NCI-H345 (cell line): ENCODE results near the gene SARS1.
A peak's percentile ranks its signal among the peaks of the same experiment; 100 is the strongest.

Source experiments
- DNase-seq: peaks from one replicate; lab custom pipeline; 2025; lab: John Stamatoyannopoulos, UW

The SARS1 gene

DNA sequence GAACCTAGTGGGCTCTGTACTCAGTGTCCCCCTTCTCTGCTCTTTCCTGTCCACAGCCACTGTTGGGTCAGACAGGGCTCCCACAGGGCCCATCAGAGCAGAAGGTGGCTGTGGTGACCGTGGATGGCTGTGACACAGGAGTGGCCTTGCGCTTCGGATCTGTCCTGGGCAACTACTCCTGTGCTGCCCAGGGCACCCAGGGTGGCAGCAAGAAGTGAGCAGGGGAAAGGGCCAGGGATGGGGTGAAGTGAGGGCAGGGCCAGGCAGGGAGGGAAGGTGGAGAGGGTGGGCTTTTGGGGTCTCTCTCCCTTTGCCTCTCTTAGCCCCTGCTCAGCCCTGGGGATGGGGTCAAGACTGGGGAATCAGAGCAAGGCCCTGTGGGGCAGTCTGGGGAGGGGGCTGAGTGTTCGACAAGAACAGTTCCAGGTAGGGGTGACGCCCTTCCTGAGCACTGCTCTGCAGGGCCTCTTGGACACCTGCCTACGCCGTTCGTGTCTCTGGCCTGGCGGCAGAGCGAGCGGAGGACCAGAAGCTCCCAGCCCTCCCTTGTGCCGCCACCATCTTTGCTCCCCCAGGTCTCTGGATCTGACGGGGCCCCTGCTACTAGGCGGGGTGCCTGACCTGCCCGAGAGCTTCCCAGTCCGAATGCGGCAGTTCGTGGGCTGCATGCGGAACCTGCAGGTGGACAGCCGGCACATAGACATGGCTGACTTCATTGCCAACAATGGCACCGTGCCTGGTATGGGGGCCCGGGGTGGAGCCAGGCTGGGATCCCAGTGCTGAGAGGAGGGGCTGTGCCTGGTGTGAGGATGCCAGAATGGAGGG is 48.7 kb downstream of the SARS1 start:
- DNase-seq, result no peak

DNA sequence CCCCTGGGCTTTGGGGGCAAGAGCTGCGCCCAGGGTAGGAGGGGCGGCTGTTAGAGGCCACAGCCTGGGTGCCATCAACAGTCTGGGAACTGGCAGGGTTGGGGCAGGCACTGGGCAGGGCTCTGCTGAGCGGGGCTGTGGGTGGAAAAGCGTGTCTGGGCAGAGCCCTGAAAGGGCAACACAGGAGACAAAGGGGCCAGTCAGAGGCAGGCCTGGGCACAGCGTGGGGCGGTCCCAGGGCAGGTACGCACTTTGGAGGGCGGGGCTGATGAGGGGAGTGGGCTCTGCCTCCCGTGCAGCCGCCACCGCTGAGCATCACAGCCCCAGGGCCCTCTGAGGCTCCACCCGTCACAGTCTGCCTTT is 49.5 kb downstream of the SARS1 start:
- peak; percentile 35 for DNase-seq

DNA sequence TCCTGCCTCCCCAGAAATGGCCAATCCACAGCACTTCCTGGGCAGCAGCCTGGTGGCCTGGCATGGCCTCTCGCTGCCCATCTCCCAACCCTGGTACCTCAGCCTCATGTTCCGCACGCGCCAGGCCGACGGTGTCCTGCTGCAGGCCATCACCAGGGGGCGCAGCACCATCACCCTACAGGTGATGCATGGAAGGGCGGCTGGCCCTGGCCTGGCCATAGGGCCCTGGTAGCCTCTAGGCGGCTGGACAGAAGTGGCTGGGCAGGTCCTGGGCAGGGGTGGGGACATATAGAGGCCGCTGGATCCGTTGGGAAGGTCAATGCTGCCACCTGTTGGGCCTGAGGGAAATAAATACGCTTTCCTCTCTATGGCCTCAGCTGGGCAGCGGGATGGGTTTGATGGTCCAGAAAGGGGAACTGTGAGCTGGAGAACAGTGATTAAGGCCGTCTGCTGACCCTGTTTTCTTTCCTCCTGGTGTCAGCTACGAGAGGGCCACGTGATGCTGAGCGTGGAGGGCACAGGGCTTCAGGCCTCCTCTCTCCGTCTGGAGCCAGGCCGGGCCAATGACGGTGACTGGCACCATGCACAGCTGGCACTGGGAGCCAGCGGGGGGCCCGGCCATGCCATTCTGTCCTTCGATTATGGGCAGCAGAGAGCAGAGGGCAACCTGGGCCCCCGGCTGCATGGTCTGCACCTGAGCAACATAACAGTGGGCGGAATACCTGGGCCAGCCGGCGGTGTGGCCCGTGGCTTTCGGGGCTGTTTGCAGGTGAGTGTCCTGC is 50.1 kb downstream of the SARS1 start:
- DNase-seq, result peak; percentile 44

DNA sequence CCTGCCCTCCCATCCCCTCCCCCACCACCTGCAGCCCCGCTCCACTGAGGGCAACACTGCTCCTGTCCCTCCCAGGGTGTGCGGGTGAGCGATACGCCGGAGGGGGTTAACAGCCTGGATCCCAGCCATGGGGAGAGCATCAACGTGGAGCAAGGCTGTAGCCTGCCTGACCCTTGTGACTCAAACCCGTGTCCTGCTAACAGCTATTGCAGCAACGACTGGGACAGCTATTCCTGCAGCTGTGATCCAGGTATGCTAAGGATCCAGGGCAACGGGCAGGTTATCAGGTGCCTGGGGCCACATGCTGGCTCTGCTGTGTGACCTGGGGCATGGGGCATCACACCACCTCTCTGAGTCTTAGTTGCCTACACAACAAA is 50.6 kb downstream of the SARS1 start:
- DNase-seq, result no peak

DNA sequence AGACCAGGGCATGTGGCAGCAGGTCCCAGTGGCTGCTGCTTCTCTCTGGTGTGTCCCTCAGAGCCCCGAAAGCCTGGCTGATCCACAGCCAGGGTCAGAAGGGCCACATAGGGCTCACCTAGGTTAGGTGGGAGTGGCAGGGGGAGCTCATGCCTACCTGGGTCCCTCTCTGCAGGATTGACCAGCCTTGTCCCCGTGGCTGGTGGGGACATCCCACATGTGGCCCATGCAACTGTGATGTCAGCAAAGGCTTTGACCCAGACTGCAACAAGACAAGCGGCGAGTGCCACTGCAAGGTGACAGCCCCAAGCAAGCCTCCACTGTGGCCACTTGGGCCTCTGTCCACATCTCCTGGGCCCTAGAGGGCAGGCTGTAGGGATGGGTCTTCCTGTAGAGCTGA is 51.3 kb downstream of the SARS1 start:
- DNase-seq, result no peak

DNA sequence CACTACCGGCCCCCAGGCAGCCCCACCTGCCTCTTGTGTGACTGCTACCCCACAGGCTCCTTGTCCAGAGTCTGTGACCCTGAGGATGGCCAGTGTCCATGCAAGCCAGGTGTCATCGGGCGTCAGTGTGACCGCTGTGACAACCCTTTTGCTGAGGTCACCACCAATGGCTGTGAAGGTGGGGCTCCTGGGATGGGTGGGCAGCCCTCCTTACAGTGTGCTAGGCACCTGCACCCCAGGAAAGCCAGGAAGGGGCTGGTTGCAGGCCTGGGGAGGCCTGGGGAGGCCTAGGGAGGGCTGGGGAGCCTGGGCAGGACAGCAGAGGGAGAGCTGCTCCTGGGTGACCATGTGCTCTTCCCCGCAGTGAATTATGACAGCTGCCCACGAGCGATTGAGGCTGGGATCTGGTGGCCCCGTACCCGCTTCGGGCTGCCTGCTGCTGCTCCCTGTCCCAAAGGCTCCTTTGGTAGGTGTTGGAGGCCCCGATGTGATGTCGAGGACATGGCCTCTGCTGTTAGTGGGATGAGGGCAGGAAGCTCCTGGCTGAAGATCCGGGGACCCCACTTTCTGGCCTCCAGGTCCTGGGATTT is 52.1 kb downstream of the SARS1 start:
- DNase-seq, result no peak

DNA sequence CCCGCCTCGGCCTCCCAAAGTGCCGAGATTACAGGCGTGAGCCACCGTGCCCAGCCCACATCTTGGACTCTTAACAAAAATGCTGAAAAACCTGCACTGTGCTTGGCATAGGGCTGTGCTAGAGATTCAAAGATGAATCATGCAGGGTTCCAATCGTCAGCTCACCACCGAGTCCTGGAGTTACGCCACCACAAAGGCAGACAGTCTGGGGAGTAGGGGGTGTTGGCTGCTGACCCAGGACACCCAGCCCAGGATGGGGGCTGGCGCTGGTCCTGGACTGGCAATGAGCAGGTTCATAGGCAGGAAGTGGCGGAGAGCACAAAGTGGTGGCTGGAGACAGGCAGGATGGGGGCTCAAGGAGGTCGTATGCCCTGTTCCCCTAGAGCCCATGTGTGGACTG is 53.2 kb downstream of the SARS1 start:
- DNase-seq, result no peak

DNA sequence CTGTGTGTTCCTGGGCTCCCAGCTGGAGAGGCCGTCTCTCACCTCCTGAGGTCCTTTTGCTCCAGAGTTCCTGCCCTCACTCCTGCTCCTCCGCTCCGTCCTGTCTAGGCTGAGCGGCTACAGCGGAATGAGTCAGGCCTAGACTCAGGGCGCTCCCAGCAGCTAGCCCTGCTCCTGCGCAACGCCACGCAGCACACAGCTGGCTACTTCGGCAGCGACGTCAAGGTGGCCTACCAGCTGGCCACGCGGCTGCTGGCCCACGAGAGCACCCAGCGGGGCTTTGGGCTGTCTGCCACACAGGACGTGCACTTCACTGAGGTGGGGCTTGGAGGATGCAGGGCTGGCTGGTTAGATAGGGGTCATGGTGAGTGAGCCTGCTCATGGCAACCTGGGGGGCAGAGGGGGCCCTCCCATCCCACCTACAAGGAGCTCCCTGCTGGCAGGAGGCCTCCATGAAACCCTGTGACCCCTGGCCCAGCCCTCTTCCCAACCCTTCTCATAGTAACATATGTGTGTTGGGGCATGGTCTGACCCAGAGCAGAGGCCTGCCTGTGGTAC is 54.1 kb downstream of the SARS1 start:
- DNase-seq, result no peak

DNA sequence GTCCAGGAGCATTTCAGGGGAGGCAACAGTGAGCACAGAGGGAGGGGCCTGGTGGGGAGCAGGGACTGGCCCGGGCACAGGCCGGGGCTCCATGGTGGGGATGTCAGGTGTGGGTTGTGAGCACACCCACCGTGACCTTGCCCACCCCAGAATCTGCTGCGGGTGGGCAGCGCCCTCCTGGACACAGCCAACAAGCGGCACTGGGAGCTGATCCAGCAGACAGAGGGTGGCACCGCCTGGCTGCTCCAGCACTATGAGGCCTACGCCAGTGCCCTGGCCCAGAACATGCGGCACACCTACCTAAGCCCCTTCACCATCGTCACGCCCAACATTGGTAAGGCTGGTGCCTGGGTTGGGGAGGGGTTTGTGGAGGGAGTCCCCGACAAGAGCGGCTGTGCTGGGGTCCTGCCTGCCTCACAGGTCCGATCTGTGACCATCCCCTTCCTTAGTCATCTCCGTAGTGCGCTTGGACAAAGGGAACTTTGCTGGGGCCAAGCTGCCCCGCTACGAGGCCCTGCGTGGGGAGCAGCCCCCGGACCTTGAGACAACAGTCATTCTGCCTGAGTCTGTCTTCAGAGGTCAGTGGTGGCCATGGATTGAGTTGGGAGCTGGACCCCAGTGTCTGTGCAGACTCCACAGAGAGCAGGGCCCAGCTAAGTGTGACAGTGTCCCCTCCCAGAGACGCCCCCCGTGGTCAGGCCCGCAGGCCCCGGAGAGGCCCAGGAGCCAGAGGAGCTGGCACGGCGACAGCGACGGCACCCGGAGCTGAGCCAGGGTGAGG is 54.9 kb downstream of the SARS1 start:
- DNase-seq, result no peak

DNA sequence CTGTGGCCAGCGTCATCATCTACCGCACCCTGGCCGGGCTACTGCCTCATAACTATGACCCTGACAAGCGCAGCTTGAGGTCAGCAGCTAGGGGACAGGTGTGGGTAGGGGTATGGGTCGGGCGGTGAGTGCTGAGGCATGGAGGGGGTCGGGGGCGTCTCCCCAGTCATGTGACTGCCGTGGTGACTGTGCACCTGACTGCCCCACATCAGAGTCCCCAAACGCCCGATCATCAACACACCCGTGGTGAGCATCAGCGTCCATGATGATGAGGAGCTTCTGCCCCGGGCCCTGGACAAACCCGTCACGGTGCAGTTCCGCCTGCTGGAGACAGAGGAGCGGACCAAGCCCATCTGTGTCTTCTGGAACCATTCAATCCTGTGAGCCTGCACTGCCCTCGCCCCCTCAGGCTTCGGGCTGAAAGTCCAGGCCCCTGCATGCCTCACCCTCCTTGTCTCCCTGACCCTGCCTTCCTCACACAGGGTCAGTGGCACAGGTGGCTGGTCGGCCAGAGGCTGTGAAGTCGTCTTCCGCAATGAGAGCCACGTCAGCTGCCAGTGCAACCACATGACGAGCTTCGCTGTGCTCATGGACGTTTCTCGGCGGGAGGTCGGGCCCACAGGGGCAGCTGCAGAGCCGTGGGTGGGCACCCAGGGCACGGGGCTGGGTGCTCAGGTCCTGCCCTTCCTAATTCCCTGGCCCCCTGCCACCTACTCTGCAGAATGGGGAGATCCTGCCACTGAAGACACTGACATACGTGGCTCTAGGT is 55.7 kb downstream of the SARS1 start:
- no peak for DNase-seq

DNA sequence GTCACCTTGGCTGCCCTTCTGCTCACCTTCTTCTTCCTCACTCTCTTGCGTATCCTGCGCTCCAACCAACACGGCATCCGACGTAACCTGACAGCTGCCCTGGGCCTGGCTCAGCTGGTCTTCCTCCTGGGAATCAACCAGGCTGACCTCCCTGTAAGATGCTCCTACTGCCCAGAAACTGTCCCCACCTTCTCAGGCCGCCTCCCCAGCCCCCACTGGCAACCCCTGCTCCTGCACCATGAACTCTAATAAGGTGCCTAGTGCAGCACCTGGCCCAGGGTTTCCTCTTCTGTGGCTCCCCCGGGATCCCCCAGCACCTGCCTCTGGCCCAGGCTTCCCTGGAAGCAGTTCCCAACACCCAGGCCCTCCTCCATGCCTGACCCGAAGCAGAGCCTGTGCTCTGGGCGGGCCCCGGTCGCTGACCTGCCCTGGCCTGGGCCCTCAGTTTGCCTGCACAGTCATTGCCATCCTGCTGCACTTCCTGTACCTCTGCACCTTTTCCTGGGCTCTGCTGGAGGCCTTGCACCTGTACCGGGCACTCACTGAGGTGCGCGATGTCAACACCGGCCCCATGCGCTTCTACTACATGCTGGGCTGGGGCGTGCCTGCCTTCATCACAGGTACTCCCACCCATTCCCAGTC is 56.4 kb downstream of the SARS1 start:
- DNase-seq, result no peak

DNA sequence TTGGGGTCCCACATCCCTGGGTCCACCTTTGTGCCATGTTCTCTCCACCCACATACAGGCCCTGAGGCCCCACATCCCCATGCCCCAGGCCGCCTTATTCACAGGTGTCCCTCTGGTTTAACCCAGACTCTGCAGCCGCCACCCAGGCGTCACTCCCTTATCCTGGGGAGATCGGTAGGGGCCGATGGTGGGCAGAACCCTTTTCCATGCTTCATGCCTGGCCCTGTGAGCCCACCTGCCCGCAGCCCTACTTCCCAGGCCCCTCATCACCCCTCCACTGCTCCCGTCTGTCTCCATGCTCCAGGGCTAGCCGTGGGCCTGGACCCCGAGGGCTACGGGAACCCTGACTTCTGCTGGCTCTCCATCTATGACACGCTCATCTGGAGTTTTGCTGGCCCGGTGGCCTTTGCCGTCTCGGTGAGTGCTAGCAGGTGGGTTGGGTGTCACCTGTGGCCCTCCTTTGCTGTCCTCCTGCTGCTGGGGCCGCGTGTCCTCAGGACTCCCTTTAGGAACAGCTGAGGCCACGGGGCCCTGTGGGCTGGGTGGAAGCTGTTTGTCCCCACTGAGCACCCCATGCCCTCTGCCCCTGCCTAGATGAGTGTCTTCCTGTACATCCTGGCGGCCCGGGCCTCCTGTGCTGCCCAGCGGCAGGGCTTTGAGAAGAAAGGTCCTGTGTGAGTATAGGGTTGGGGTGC is 57.1 kb downstream of the SARS1 start:
- DNase-seq, result no peak

DNA sequence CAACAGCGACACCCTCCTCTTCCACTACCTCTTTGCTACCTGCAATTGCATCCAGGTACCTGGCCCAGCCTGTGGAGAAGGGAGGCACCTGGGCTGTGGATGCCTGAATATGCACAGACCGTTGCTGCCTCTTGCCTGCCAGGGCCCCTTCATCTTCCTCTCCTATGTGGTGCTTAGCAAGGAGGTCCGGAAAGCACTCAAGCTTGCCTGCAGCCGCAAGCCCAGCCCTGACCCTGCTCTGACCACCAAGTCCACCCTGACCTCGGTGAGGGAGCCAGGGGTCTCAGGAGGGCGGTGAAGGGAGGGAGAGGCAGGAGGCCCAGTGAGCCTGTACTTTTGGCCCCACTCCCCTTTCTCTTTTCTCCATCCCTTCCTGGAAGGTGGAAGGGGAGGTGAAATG is 57.7 kb downstream of the SARS1 start:
- DNase-seq, result no peak

DNA sequence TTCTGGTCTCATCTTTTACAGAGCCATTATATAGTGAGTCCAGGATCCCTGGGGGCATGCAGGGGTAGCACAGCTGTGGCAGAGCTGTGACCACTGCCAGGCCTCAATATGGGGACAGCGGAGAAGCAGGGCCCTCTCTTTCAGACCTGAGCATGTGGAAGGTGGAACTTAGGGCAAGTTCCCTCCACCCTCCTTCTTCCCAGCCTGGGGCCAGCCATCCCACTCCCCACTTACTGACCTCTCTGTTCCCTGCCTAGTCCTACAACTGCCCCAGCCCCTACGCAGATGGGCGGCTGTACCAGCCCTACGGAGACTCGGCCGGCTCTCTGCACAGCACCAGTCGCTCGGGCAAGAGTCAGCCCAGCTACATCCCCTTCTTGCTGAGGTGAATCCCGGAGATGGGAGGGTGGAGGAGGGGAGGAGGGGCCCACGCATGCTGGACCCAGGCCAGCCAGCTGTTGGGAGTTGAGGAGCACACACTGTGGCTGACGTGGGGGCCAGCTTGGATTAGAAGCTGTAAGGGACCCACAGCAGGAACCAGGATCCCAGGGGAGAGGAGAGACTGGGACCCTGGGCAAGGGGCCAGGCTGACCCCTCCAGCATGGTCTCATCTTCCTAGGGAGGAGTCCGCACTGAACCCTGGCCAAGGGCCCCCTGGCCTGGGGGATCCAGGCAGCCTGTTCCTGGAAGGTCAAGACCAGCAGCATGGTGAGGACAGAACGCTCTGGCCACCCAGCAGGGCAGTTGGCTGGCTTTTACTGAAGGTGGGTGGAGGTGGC is 58.5 kb downstream of the SARS1 start:
- DNase-seq, result no peak

DNA sequence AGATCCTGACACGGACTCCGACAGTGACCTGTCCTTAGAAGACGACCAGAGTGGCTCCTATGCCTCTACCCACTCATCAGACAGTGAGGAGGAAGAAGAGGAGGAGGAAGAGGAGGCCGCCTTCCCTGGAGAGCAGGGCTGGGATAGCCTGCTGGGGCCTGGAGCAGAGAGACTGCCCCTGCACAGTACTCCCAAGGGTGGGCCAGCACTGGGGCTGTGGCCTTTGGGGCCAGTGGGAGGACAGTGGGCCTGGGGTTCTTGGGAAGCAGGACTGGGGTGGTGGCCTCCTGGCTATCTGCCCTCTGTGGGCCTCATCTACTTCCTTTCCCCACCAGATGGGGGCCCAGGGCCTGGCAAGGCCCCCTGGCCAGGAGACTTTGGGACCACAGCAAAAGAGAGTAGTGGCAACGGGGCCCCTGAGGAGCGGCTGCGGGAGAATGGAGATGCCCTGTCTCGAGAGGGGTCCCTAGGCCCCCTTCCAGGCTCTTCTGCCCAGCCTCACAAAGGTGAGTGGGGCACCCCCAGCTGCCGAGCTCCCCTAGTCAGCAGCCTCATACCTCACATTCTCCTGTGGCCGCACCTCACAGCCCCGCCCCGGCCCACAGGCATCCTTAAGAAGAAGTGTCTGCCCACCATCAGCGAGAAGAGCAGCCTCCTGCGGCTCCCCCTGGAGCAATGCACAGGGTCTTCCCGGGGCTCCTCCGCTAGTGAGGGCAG is 59.3 kb downstream of the SARS1 start:
- no peak for DNase-seq

DNA sequence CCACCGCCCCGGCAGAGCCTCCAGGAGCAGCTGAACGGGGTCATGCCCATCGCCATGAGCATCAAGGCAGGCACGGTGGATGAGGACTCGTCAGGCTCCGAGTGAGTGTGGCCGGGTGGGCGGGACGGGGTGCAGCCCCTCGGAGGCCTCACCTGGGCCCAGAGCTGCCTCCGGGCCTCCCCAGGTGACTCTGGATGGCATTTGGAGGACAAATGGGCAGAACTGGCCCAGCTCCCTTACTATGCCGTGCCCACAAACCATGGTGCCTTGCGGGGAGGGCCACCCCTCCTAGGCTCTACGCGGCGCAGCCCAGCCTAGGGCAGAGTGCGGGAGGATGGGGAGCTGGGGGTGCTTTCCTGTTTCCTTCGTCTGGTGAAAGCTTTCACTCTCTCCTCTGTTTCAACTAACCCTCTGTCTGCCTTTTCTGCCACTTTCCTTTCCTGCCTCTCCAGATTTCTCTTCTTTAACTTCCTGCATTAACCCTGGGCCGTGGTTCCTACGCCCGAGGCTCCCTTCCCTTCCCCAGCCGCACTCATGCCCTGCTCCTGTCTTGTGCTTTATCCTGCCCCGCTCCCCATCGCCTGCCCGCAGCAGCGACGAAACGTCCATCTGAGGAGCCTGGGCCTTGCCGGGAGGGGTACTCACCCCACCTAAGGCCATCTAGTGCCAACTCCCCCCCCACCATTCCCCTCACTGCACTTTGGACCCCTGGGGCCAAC is 60.0 kb downstream of the SARS1 start:
- no peak for DNase-seq

DNA sequence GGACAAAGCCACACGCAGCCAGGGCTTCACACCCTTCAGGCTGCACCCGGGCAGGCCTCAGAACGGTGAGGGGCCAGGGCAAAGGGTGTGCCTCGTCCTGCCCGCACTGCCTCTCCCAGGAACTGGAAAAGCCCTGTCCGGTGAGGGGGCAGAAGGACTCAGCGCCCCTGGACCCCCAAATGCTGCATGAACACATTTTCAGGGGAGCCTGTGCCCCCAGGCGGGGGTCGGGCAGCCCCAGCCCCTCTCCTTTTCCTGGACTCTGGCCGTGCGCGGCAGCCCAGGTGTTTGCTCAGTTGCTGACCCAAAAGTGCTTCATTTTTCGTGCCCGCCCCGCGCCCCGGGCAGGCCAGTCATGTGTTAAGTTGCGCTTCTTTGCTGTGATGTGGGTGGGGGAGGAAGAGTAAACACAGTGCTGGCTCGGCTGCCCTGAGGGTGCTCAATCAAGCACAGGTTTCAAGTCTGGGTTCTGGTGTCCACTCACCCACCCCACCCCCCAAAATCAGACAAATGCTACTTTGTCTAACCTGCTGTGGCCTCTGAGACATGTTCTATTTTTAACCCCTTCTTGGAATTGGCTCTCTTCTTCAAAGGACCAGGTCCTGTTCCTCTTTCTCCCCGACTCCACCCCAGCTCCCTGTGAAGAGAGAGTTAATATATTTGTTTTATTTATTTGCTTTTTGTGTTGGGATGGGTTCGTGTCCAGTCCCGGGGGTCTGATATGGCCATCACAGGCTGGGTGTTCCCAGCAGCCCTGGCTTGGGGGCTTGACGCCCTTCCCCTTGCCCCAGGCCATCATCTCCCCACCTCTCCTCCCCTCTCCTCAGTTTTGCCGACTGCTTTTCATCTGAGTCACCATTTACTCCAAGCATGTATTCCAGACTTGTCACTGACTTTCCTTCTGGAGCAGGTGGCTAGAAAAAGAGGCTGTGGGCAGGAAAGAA is 61.1 kb downstream of the SARS1 start:
- DNase-seq, result peak; percentile 56
